AG09309 (cell line): ENCODE results near the gene PHYHD1.
"Not testable (repeated sequence)": the region's sequence is repeated elsewhere in the genome, so short reads cannot be mapped to it uniquely, and the experiment has no call there.

Source experiments
- DNase-seq: peaks from one replicate; pipeline ENCODE4 v3.0.0-alpha.2; 2010; ENCODE audit warnings: low read depth
- H3K4me3 ChIP-seq: 2 replicates; pipeline ENCODE4 v1.5.1; 2011; ENCODE audit warnings: mild to moderate bottlenecking, low read depth, low read length, moderate library complexity; ENCODE audit not compliant: control insufficient read depth
- CTCF ChIP-seq: IDR thresholded peaks from 2 replicates; pipeline ENCODE4 v1.5.1; 2011; ENCODE audit warnings: mild to moderate bottlenecking, low read depth, low read length, inconsistent platforms; ENCODE audit not compliant: insufficient read depth, control insufficient read depth; ENCODE audit errors: missing control alignments

Gene PHYHD1

GRCh38 chr9:128945798-128946501 is 25.2 kb downstream of the PHYHD1 start:
- TF ChIP-seq CTCF = no peak
- no peak overlapping the region for H3K4me3 ChIP-seq
- no peak for DNase-seq

- peak overlapping the region; percentile 99 for H3K4me3 ChIP-seq
- no peak for DNase-seq
- TF ChIP-seq CTCF = no peak
Observed at GRCh38 chr9:128946571-128947276, 25.9 kb downstream of the PHYHD1 start.

- TF ChIP-seq CTCF = no peak
- peak overlapping the region; percentile 99 for H3K4me3 ChIP-seq
- no peak for DNase-seq
Observed at GRCh38 chr9:128947277-128947526, 26.4 kb downstream of the PHYHD1 start.

- no peak for TF ChIP-seq CTCF
- peak; percentile 43 for DNase-seq
- H3K4me3 ChIP-seq = peak within 1 kb of the TSS; percentile 99
Observed at GRCh38 chr9:128947527-128948301, 26.9 kb downstream of the PHYHD1 start, which contains the start of the genes DOLK and NUP188. DOLK (minus strand) TSS chr9:128947603; CDS start chr9:128947303, 300 bp downstream. NUP188 (plus strand) TSS chr9:128947699; CDS start chr9:128947720, 21 bp downstream.

- not testable (repeated sequence) for DNase-seq, H3K4me3 ChIP-seq
Observed at GRCh38 chr9:128961403-128961802, 40.6 kb downstream of the PHYHD1 start.

GRCh38 chr9:128969491-128969890 is 48.7 kb downstream of the PHYHD1 start:
- no peak overlapping the region for H3K4me3 ChIP-seq
- DNase-seq = no peak
- no peak for TF ChIP-seq CTCF

GRCh38 chr9:128972956-128973355 is 52.2 kb downstream of the PHYHD1 start:
- no peak for TF ChIP-seq CTCF
- H3K4me3 ChIP-seq = no peak overlapping the region
- no peak for DNase-seq
